Mesenchymal stem cell (in vitro differentiated cells and primary cell): ENCODE measurements around the gene JMJD4.

Experiments used
- DNase-seq: peaks from one replicate; pipeline ENCODE4 v3.0.0-alpha.2; 2013
- H2AFZ ChIP-seq: one replicate; pipeline ENCODE4 v1.6.1; 2013; ENCODE audit warnings: low read depth, mild to moderate bottlenecking, control low read depth, inconsistent platforms, low read length, moderate library complexity
- H2AK5ac ChIP-seq: 2 replicates; pipeline ENCODE4 v1.6.1; 2013; ENCODE audit warnings: low read length, moderate library complexity, mild to moderate bottlenecking, inconsistent platforms; ENCODE audit not compliant: severe bottlenecking
- H2BK120ac ChIP-seq: one replicate; pipeline ENCODE4 v1.6.1; 2013; ENCODE audit warnings: low read depth, mild to moderate bottlenecking, inconsistent platforms, low read length, moderate library complexity
- H2BK12ac ChIP-seq, 2 experiments: one replicate each; pipeline ENCODE4 v1.6.1; 2013; ENCODE audit warnings: inconsistent platforms in 2 of 2, low read length in 2 of 2, mild to moderate bottlenecking in 2 of 2, moderate library complexity in 2 of 2, control low read depth in 1 of 2
- H2BK15ac ChIP-seq: one replicate; pipeline ENCODE4 v1.6.1; 2013; ENCODE audit warnings: mild to moderate bottlenecking, low read depth, inconsistent platforms; ENCODE audit not compliant: poor library complexity, severe bottlenecking
- H2BK5ac ChIP-seq: 2 replicates; pipeline ENCODE4 v1.6.1; 2013; ENCODE audit warnings: low read depth, mild to moderate bottlenecking, low read length, control low read depth, inconsistent platforms; ENCODE audit not compliant: poor library complexity, severe bottlenecking
- H3K14ac ChIP-seq, 2 experiments: one replicate each; pipeline ENCODE4 v1.6.1; 2013; ENCODE audit warnings: inconsistent platforms in 2 of 2, low read length in 2 of 2, control low read depth in 1 of 2, mild to moderate bottlenecking in 1 of 2, moderate library complexity in 1 of 2
- H3K18ac ChIP-seq, 2 experiments: one replicate each; pipeline ENCODE4 v1.6.1; 2013; ENCODE audit warnings: inconsistent platforms in 2 of 2, low read length in 2 of 2, control low read depth in 1 of 2, low read depth in 1 of 2, mild to moderate bottlenecking in 1 of 2
- H3K23ac ChIP-seq, 2 experiments: one replicate each; pipeline ENCODE4 v1.6.1; 2013; ENCODE audit warnings: inconsistent platforms in 2 of 2, low read length in 2 of 2, mild to moderate bottlenecking in 2 of 2, moderate library complexity in 2 of 2, control low read depth in 1 of 2
- H3K27ac ChIP-seq: 2 replicates; pipeline ENCODE4 v1.5.1; 2013; ENCODE audit warnings: mild to moderate bottlenecking, moderate library complexity, low read length, control low read depth, inconsistent platforms; ENCODE audit not compliant: poor library complexity, severe bottlenecking
- H3K27me3 ChIP-seq, 2 experiments: 2 replicates each; pipeline versions ENCODE4 v1.6.1 to v1.7.0; 2013; ENCODE audit warnings: low read length in 2 of 2, mild to moderate bottlenecking in 2 of 2, moderate library complexity in 2 of 2, control low read depth in 1 of 2, inconsistent platforms in 1 of 2; ENCODE audit not compliant: control insufficient read depth in 1 of 2, insufficient read depth in 1 of 2
- H3K36me3 ChIP-seq, 2 experiments: 2 replicates each; pipeline versions ENCODE4 v1.6.1 to v1.7.0; 2013; ENCODE audit warnings: low read length in 2 of 2, control low read depth in 1 of 2, inconsistent platforms in 1 of 2, low read depth in 1 of 2, mild to moderate bottlenecking in 1 of 2; ENCODE audit not compliant: insufficient read depth in 2 of 2, control insufficient read depth in 1 of 2
- H3K4ac ChIP-seq, 2 experiments: one replicate each; pipeline ENCODE4 v1.6.1; 2013; ENCODE audit warnings: inconsistent platforms in 2 of 2, low read length in 2 of 2, mild to moderate bottlenecking in 2 of 2, moderate library complexity in 2 of 2, control low read depth in 1 of 2, low read depth in 1 of 2
- H3K4me1 ChIP-seq: 2 replicates; pipeline ENCODE4 v1.6.1; 2013; ENCODE audit warnings: low read depth, low read length, control low read depth; ENCODE audit not compliant: control insufficient read depth, insufficient read depth
- H3K4me2 ChIP-seq: 2 replicates; pipeline ENCODE4 v1.6.1; 2013; ENCODE audit warnings: low read length, mild to moderate bottlenecking, inconsistent platforms; ENCODE audit not compliant: poor library complexity, severe bottlenecking
- H3K4me3 ChIP-seq, 2 experiments: 2 replicates each; pipeline versions ENCODE4 v1.5.1 to v1.7.0; 2013; ENCODE audit warnings: low read length in 2 of 2, mild to moderate bottlenecking in 2 of 2, control low read depth in 1 of 2, low read depth in 1 of 2; ENCODE audit not compliant: insufficient read depth in 1 of 2
- H3K79me1 ChIP-seq: replicated peaks from 2 replicates; pipeline ENCODE4 v1.6.1; 2013; ENCODE audit warnings: mild to moderate bottlenecking, control low read depth, low read length, inconsistent platforms; ENCODE audit not compliant: poor library complexity, severe bottlenecking
- H3K9ac ChIP-seq: 2 replicates; pipeline ENCODE4 v1.7.0; 2013; ENCODE audit warnings: mild to moderate bottlenecking, low read length, moderate library complexity
- H3K9me3 ChIP-seq: 2 replicates; pipeline ENCODE4 v1.7.0; 2013; ENCODE audit warnings: mild to moderate bottlenecking, low read length; ENCODE audit not compliant: control insufficient read depth
- H4K8ac ChIP-seq: one replicate; pipeline ENCODE4 v1.6.1; 2013; ENCODE audit warnings: inconsistent platforms, mild to moderate bottlenecking, low read length, moderate library complexity
- H4K91ac ChIP-seq: one replicate; pipeline ENCODE4 v1.6.1; 2013; ENCODE audit warnings: mild to moderate bottlenecking, low read length, inconsistent platforms
- WGBS: methylation state at CpG from one replicate; pipeline ENCODE4 v1.1.7; 2013; ENCODE audit warnings: mixed read lengths; 5-methylcytosine and 5-hydroxymethylcytosine counted together

JMJD4 gene

GRCh38 chr1:227748496-227749182 lies 13.5 kb upstream of the JMJD4 start:
- Histone ChIP-seq H3K4me1 (peaks cover 2% of the 10 kb centered on the region), H2BK5ac (no peak overlapping the region), H2AK5ac (no peak overlapping the region), H2BK12ac (no peak overlapping the region), H4K91ac (no peak overlapping the region), H3K9me3 (no peaks in the 10 kb centered on the region), H3K79me1 (peaks cover 65% of the 10 kb centered on the region), H3K23ac (no peak overlapping the region), H3K4me2 (no peak overlapping the region), H2BK120ac (no peak overlapping the region), H2BK15ac (no peak overlapping the region), H3K18ac (no peak overlapping the region), H3K4me3 (no peak overlapping the region), H3K14ac (no peak overlapping the region), H3K27ac (no peak overlapping the region), H2AFZ (no peak overlapping the region), H3K27me3 (no peaks in the 10 kb centered on the region), H3K4ac (no peak overlapping the region), H3K9ac (no peak overlapping the region), H4K8ac (no peak overlapping the region), H3K36me3 (peaks cover 26 to 57% of the 10 kb centered on the region in 2 experiments)
- WGBS = 93% methylated on average over 6 of the region's 7 CpGs
- DNase-seq = no peak

- H3K4ac ChIP-seq = no peak overlapping the region
- H3K27ac ChIP-seq = no peak overlapping the region
- H2BK15ac ChIP-seq = no peak overlapping the region
- no peak overlapping the region for H3K4me2 ChIP-seq
- H3K4me3 ChIP-seq = no peak overlapping the region
- H2BK120ac ChIP-seq = no peak overlapping the region
- H2AK5ac ChIP-seq = no peak overlapping the region
- no peak overlapping the region for H4K8ac ChIP-seq
- no peak overlapping the region for H3K9ac ChIP-seq
- H4K91ac ChIP-seq = no peak overlapping the region
- peaks cover 3% of the 10 kb centered on the region for H3K4me1 ChIP-seq
- 96% methylated on average over 18 of the region's 18 CpGs for WGBS
- no peak for DNase-seq
- H3K9me3 ChIP-seq = no peaks in the 10 kb centered on the region
- H3K79me1 ChIP-seq = peaks cover 65% of the 10 kb centered on the region
- H3K18ac ChIP-seq = no peak overlapping the region
- H2BK12ac ChIP-seq = no peak overlapping the region
- H2AFZ ChIP-seq = no peak overlapping the region
- no peak overlapping the region for H3K14ac ChIP-seq
- no peak overlapping the region for H2BK5ac ChIP-seq
- peaks cover 26 to 60% of the 10 kb centered on the region in 2 experiments for H3K36me3 ChIP-seq
- no peaks in the 10 kb centered on the region for H3K27me3 ChIP-seq
- no peak overlapping the region for H3K23ac ChIP-seq
These were observed 12.9 kb upstream of the JMJD4 start for GRCh38 chr1:227747948-227748495.

GRCh38 chr1:227747382-227747781 lies 12.3 kb upstream of the JMJD4 start:
- no peak overlapping the region for H3K4ac ChIP-seq
- no peak overlapping the region for H3K14ac ChIP-seq
- H3K27ac ChIP-seq = no peak overlapping the region
- no peaks in the 10 kb centered on the region for H3K9me3 ChIP-seq
- H3K4me3 ChIP-seq = no peak overlapping the region
- H3K4me1 ChIP-seq = peaks cover 4% of the 10 kb centered on the region
- H4K91ac ChIP-seq = no peak overlapping the region
- H2BK15ac ChIP-seq = no peak overlapping the region
- no peak overlapping the region for H3K4me2 ChIP-seq
- H2AFZ ChIP-seq = no peak overlapping the region
- no peak for DNase-seq
- H3K23ac ChIP-seq = no peak overlapping the region
- H2AK5ac ChIP-seq = no peak overlapping the region
- no peak overlapping the region for H3K18ac ChIP-seq
- H3K79me1 ChIP-seq = peaks cover 67% of the 10 kb centered on the region
- H2BK120ac ChIP-seq = no peak overlapping the region
- H3K27me3 ChIP-seq = no peaks in the 10 kb centered on the region
- peaks cover 26 to 66% of the 10 kb centered on the region in 2 experiments for H3K36me3 ChIP-seq
- H2BK12ac ChIP-seq = no peak overlapping the region
- H2BK5ac ChIP-seq = no peak overlapping the region
- H4K8ac ChIP-seq = no peak overlapping the region
- WGBS = 90% methylated on average over 8 of the region's 8 CpGs
- no peak overlapping the region for H3K9ac ChIP-seq

GRCh38 chr1:227746676-227747075 lies 11.6 kb upstream of the JMJD4 start:
- no peak overlapping the region for H3K4me3 ChIP-seq
- H3K9me3 ChIP-seq = no peaks in the 10 kb centered on the region
- H2BK15ac ChIP-seq = no peak overlapping the region
- WGBS = 88% methylated on average over 5 of the region's 6 CpGs
- peaks cover 23 to 67% of the 10 kb centered on the region in 2 experiments for H3K36me3 ChIP-seq
- H3K27ac ChIP-seq = no peak overlapping the region
- peaks cover 65% of the 10 kb centered on the region for H3K79me1 ChIP-seq
- no peak overlapping the region for H3K9ac ChIP-seq
- no peak overlapping the region for H2BK12ac ChIP-seq
- H2BK5ac ChIP-seq = no peak overlapping the region
- DNase-seq = no peak
- no peaks in the 10 kb centered on the region for H3K27me3 ChIP-seq
- no peak overlapping the region for H4K91ac ChIP-seq
- no peak overlapping the region for H3K18ac ChIP-seq
- H3K4me1 ChIP-seq = peaks cover 4% of the 10 kb centered on the region
- no peak overlapping the region for H3K4me2 ChIP-seq
- no peak overlapping the region for H4K8ac ChIP-seq
- no peak overlapping the region for H2AFZ ChIP-seq
- H3K23ac ChIP-seq = no peak overlapping the region
- no peak overlapping the region for H3K4ac ChIP-seq
- no peak overlapping the region for H2AK5ac ChIP-seq
- no peak overlapping the region for H3K14ac ChIP-seq
- H2BK120ac ChIP-seq = no peak overlapping the region
